Measurements from ENCODE around the gene NCR3LG1.

GRCh38 chr11:17410606-17411379 is 59.2 kb downstream of the NCR3LG1 start:
- TF ChIP-seq CTCF (IDR thresholded peaks at IDR 0.05; ENCODE audit: low read depth, low read length, poor library complexity, severe bottlenecking) (no peak), EZH2phosphoT487 (IDR thresholded peaks at IDR 0.05; ENCODE audit: borderline replicate concordance, low read length) (no peak)
